Testis (tissue), 2 donors: Measurements from ENCODE around the gene KMT2A.

ENCODE experiments used
- POLR2A ChIP-seq: fragments of 450-650 bp; IDR thresholded peaks from one replicate; pipeline ENCODE4 v1.6.1; 2017; ENCODE audit warnings: antibody characterized with exemption, mild to moderate bottlenecking, moderate library complexity
- TF ChIP-seq, protein P1 (sequence below), 3 experiments: fragments of 450-650 bp in 2 of 3; fragments of 200-600 bp in 1 of 3; sonication (generic) in 1 of 3; IDR thresholded peaks; one replicate each; pipeline ENCODE4 v1.5.1; 2016 to 2019; ENCODE audit warnings: antibody characterized with exemption in 3 of 3, mild to moderate bottlenecking in 2 of 3, moderate library complexity in 1 of 3

DNA sequence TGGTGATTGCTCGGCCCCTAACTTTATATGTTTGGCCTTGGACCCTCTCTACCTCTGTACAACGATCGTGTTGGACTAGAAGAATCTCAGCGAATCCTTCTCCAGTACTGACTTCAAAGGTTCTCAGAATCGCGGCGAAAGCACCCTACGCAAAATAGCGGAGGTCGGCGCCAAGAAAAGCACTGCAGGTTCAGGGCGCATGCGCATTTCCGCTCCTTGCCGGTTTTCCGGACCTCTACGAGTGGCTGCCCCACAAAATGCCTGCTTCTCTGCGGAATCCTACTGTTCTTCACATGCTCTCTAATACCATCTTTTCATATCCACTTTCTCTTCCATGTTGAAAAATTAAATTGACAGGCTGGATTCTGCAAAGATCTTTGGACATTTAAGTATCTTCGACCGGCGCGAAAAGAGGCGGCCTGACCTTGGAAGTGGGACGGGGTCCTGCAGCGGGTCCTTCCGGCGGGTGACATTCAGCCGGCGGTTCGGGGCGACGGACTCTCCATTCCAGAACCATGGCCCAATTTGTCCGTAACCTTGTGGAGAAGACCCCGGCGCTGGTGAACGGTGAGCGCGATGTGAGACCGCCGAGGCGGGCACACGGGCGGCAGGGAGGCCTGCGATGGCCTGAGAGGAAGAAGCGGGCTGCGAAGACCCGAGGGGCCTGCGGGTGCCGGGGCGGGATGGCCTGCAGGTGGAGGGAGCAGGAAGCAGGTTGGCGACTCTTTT lies 35.0 kb upstream of the KMT2A start, which contains the start of gene ATP5MG:
- TF ChIP-seq, protein P1, sequence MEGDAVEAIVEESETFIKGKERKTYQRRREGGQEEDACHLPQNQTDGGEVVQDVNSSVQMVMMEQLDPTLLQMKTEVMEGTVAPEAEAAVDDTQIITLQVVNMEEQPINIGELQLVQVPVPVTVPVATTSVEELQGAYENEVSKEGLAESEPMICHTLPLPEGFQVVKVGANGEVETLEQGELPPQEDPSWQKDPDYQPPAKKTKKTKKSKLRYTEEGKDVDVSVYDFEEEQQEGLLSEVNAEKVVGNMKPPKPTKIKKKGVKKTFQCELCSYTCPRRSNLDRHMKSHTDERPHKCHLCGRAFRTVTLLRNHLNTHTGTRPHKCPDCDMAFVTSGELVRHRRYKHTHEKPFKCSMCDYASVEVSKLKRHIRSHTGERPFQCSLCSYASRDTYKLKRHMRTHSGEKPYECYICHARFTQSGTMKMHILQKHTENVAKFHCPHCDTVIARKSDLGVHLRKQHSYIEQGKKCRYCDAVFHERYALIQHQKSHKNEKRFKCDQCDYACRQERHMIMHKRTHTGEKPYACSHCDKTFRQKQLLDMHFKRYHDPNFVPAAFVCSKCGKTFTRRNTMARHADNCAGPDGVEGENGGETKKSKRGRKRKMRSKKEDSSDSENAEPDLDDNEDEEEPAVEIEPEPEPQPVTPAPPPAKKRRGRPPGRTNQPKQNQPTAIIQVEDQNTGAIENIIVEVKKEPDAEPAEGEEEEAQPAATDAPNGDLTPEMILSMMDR (IDR thresholded peaks at IDR 0.05): no peak
- TF ChIP-seq POLR2A: no peak
